ENCODE results near the gene TMEM82.

Gene TMEM82

DNA sequence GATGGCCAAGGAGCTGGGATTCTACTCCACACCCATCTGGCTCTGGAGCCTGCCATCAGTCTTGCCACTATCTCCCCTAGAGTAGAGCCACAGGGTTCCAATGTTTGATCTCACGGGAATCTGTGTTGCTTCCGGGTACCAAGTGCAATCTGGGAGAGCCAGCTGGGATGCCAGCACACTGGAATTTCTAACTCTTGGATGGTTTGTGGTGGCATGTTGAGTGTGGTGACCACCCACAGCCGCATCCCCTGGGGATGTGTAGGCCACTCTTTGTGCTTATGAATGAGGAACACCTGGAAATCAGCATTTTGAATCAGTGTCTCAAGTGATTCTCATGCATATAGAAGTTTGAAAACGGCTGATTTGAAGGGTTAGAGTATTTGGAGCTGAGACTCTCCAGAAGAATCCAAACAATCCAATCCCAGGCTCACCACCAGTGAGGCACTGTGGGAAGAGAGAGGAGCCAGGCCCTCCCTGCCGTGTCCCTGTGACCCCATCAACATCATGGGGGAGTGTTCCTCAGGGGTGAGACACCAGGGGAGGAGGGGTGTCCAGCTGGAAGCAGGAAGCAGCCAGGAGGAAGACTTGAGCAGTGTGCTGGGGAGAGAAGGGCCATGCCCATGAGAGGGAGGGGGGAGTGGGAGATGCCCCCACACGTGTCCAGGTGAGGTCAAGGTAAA, 29.7 kb downstream of the TMEM82 start:
- Histone ChIP-seq H3K9me3 (ENCODE audit: control insufficient read depth, insufficient read depth, low read length) (no peaks in the 10 kb centered on the region), H3K36me3 (ENCODE audit: control insufficient read depth, insufficient read depth, low read length) (peaks cover 81% of the 10 kb centered on the region)

GRCh38 chr1:15775706-15776105, 33.4 kb downstream of the TMEM82 start:
- H3K4me3 ChIP-seq (ENCODE audit: low read depth, low read length) = no peak overlapping the region
- H3K27ac ChIP-seq (ENCODE audit: low read depth, low read length) = no peak overlapping the region
- no peaks in the 10 kb centered on the region for H3K9me3 ChIP-seq (ENCODE audit: control insufficient read depth, insufficient read depth, low read length)
- no peak overlapping the region for H3K9ac ChIP-seq (ENCODE audit: low read depth, low read length)
- no peaks in the 10 kb centered on the region for H3K27me3 ChIP-seq (ENCODE audit: control insufficient read depth, insufficient read depth, low read length)
- peaks cover 77% of the 10 kb centered on the region for H3K36me3 ChIP-seq (ENCODE audit: control insufficient read depth, insufficient read depth, low read length)
- H3K4me1 ChIP-seq (ENCODE audit: control insufficient read depth, insufficient read depth, low read length) = no peaks in the 10 kb centered on the region

More for the DNA sequence above, 29.7 kb downstream of the TMEM82 start:
- no peak overlapping the region for H3K4me3 ChIP-seq (ENCODE audit: low read depth, low read length)
- H3K27ac ChIP-seq (ENCODE audit: low read depth, low read length) = no peak overlapping the region
- no peak overlapping the region for H3K9ac ChIP-seq (ENCODE audit: low read depth, low read length)
- no peaks in the 10 kb centered on the region for H3K4me1 ChIP-seq (ENCODE audit: control insufficient read depth, insufficient read depth, low read length)
- no peaks in the 10 kb centered on the region for H3K27me3 ChIP-seq (ENCODE audit: control insufficient read depth, insufficient read depth, low read length)

- no peaks in the 10 kb centered on the region for H3K4me1 ChIP-seq (ENCODE audit: control insufficient read depth, insufficient read depth, low read length)
- peaks cover 74% of the 10 kb centered on the region for H3K36me3 ChIP-seq (ENCODE audit: control insufficient read depth, insufficient read depth, low read length)
- no peaks in the 10 kb centered on the region for H3K27me3 ChIP-seq (ENCODE audit: control insufficient read depth, insufficient read depth, low read length)
- H3K9ac ChIP-seq (ENCODE audit: low read depth, low read length) = no peak overlapping the region
- no peaks in the 10 kb centered on the region for H3K9me3 ChIP-seq (ENCODE audit: control insufficient read depth, insufficient read depth, low read length)
- no peak overlapping the region for H3K27ac ChIP-seq (ENCODE audit: low read depth, low read length)
- no peak overlapping the region for H3K4me3 ChIP-seq (ENCODE audit: low read depth, low read length)
Observed at GRCh38 chr1:15777909-15778707, 35.8 kb downstream of the TMEM82 start.

- peaks cover 38% of the 10 kb centered on the region for H3K36me3 ChIP-seq (ENCODE audit: control insufficient read depth, insufficient read depth, low read length)
- H3K27me3 ChIP-seq (ENCODE audit: control insufficient read depth, insufficient read depth, low read length) = no peaks in the 10 kb centered on the region
- no peaks in the 10 kb centered on the region for H3K4me1 ChIP-seq (ENCODE audit: control insufficient read depth, insufficient read depth, low read length)
- H3K9me3 ChIP-seq (ENCODE audit: control insufficient read depth, insufficient read depth, low read length) = no peaks in the 10 kb centered on the region
- H3K9ac ChIP-seq (ENCODE audit: low read depth, low read length) = no peak overlapping the region
- no peak overlapping the region for H3K27ac ChIP-seq (ENCODE audit: low read depth, low read length)
- no peak overlapping the region for H3K4me3 ChIP-seq (ENCODE audit: low read depth, low read length)
Observed at GRCh38 chr1:15785683-15786082, 43.4 kb downstream of the TMEM82 start.

GRCh38 chr1:15786581-15786980, 44.3 kb downstream of the TMEM82 start:
- Histone ChIP-seq H3K9me3 (ENCODE audit: control insufficient read depth, insufficient read depth, low read length) (no peaks in the 10 kb centered on the region), H3K4me3 (ENCODE audit: low read depth, low read length) (no peak overlapping the region), H3K27ac (ENCODE audit: low read depth, low read length) (no peak overlapping the region), H3K9ac (ENCODE audit: low read depth, low read length) (no peak overlapping the region), H3K4me1 (ENCODE audit: control insufficient read depth, insufficient read depth, low read length) (no peaks in the 10 kb centered on the region), H3K36me3 (ENCODE audit: control insufficient read depth, insufficient read depth, low read length) (peaks cover 31% of the 10 kb centered on the region), H3K27me3 (ENCODE audit: control insufficient read depth, insufficient read depth, low read length) (no peaks in the 10 kb centered on the region)

DNA sequence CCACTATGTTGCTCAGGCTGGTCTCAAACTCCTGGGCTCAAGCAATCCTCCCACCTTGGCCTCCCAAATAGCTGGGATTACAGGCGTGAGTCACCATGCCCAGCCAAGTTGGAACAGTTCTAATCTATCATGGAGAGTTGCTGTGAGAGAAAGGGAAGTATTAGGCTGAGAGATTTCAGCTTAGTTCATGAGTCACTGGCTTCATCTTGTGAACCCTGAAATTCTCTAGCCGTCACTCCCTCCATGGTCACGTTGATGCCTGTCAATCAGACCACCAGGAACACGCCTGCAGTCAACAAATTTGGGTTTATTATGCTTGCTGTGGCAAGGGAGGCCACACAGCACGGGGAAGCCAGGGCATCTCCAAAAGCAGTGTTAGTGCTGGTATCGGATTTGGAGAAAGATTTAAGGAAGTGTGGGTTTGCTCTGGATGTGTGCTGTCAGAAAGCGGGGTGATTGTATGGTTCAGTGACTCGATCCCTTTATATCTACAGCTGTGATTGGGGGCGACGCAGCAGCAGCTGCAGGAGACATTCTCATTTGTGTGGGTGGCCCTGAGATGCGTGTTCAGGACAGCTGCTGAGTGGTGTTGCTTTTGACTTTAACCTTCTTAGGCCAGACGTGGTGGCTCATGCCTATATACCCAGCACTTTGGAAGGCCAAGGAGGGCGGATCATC, 46.5 kb downstream of the TMEM82 start:
- Histone ChIP-seq H3K9me3 (ENCODE audit: control insufficient read depth, insufficient read depth, low read length) (no peaks in the 10 kb centered on the region), H3K27ac (ENCODE audit: low read depth, low read length) (no peak overlapping the region), H3K4me3 (ENCODE audit: low read depth, low read length) (no peak overlapping the region), H3K4me1 (ENCODE audit: control insufficient read depth, insufficient read depth, low read length) (no peaks in the 10 kb centered on the region), H3K27me3 (ENCODE audit: control insufficient read depth, insufficient read depth, low read length) (no peaks in the 10 kb centered on the region), H3K9ac (ENCODE audit: low read depth, low read length) (no peak overlapping the region), H3K36me3 (ENCODE audit: control insufficient read depth, insufficient read depth, low read length) (peaks cover 17% of the 10 kb centered on the region)

DNA sequence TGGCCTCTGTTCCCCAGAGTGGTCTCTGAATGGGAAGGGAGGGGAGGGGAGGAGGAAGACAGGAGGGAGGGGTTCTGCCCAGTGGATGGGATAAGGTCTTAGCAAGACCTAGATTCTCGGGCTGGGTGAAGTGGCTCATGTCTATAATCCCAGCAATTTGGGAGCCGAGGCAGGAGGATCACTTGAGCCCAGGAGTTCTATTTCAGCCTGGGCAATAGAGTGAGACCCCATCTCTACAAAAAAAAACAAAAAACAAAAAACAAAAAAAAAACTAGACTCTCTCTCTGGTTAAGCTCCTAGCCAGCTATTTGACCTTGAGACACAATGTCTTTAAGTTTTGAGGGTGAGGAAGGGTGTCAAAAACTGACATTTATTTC, 53.8 kb downstream of the TMEM82 start:
- Histone ChIP-seq H3K9ac (ENCODE audit: low read depth, low read length) (no peak overlapping the region), H3K4me3 (ENCODE audit: low read depth, low read length) (no peak overlapping the region), H3K36me3 (ENCODE audit: control insufficient read depth, insufficient read depth, low read length) (no peaks in the 10 kb centered on the region), H3K4me1 (ENCODE audit: control insufficient read depth, insufficient read depth, low read length) (peaks cover 8% of the 10 kb centered on the region), H3K9me3 (ENCODE audit: control insufficient read depth, insufficient read depth, low read length) (no peaks in the 10 kb centered on the region), H3K27me3 (ENCODE audit: control insufficient read depth, insufficient read depth, low read length) (no peaks in the 10 kb centered on the region), H3K27ac (ENCODE audit: low read depth, low read length) (no peak overlapping the region)

All from HUES48 (cell line).